Loucy (cell line): ENCODE data around the gene CCKAR.

Experiments
- EZH2phosphoT487 ChIP-seq: fragments of 200-600 bp; IDR thresholded peaks from 2 replicates; pipeline ENCODE4 v1.6.1; 2018; ENCODE audit warnings: antibody characterized with exemption, mild to moderate bottlenecking, moderate library complexity, borderline replicate concordance
- TF ChIP-seq, protein P1 (sequence below): fragments of 200-600 bp; sonication (generic); conservative IDR thresholded peaks from 2 replicates; pipeline ENCODE4 v1.5.1; 2014; ENCODE audit warnings: mild to moderate bottlenecking, antibody characterized with exemption, low read length

- TF ChIP-seq, protein P1, sequence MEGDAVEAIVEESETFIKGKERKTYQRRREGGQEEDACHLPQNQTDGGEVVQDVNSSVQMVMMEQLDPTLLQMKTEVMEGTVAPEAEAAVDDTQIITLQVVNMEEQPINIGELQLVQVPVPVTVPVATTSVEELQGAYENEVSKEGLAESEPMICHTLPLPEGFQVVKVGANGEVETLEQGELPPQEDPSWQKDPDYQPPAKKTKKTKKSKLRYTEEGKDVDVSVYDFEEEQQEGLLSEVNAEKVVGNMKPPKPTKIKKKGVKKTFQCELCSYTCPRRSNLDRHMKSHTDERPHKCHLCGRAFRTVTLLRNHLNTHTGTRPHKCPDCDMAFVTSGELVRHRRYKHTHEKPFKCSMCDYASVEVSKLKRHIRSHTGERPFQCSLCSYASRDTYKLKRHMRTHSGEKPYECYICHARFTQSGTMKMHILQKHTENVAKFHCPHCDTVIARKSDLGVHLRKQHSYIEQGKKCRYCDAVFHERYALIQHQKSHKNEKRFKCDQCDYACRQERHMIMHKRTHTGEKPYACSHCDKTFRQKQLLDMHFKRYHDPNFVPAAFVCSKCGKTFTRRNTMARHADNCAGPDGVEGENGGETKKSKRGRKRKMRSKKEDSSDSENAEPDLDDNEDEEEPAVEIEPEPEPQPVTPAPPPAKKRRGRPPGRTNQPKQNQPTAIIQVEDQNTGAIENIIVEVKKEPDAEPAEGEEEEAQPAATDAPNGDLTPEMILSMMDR: no peak
- TF ChIP-seq EZH2phosphoT487: no peak
Measured at GRCh38 chr4:26468977-26469376, 21.3 kb downstream of the CCKAR start.
